T-helper 17 cell (primary cell): Measurements from ENCODE around the gene CCSER2. TPM values are rescaled to one million over a fixed set of nuclear protein-coding genes. Genes with fewer than 3 reads are reported as not detected.
"Not testable (repeated sequence)": the region's sequence is repeated elsewhere in the genome, so short reads cannot be mapped to it uniquely, and the experiment has no call there.

Source experiments
- ATAC-seq: fragments of 150-1000 bp; cut with Tn5 transposase; 2 replicates; pipeline ENCODE4 v1.10.0; 2021; ENCODE audit warnings: mild to moderate bottlenecking, moderate library complexity
- DNase-seq, 3 donors: peaks; one replicate each; pipeline versions ENCODE4 v3.0.0 to v3.0.0-alpha.2; 2020 to 2021
- H3K9me3 ChIP-seq: one replicate; pipeline ENCODE4 v1.7.0; 2013; ENCODE audit warnings: low read length, mild to moderate bottlenecking; ENCODE audit not compliant: control insufficient read depth, poor library complexity, severe bottlenecking
- H3K27ac Mint-ChIP-seq: one replicate; pipeline ENCODE4 v1.8.0; 2022; ENCODE audit warnings: mild to moderate bottlenecking, moderate library complexity, mixed read lengths
- H3K27me3 Mint-ChIP-seq: one replicate; pipeline ENCODE4 v1.8.0; 2022; ENCODE audit warnings: mixed read lengths
- H3K36me3 Mint-ChIP-seq: one replicate; pipeline ENCODE4 v1.8.0; 2022; ENCODE audit warnings: low read depth, mixed read lengths
- H3K4me1 Mint-ChIP-seq: one replicate; pipeline ENCODE4 v1.8.0; 2022; ENCODE audit warnings: mild to moderate bottlenecking, mixed read lengths
- H3K4me3 Mint-ChIP-seq: one replicate; pipeline ENCODE4 v1.8.0; 2022; ENCODE audit warnings: mild to moderate bottlenecking, moderate library complexity, mixed read lengths
- total RNA-seq, 4 donors: library from RNA in 2 of 4; stranded (reverse) in 2 of 4; gene quantifications; one replicate each; pipeline ENCODE4 v1.2.3 and lab custom pipeline; 2022 to 2026

The CCSER2 gene
- total RNA-seq, 2 donors from 2014 or later: 137 to 138 TPM

GRCh38 chr10:84511106-84511505 lies 182.7 kb downstream of the CCSER2 start:
- Mint-ChIP-seq H3K36me3 (peaks cover 15% of the 10 kb centered on the region), H3K4me1 (peaks cover 13% of the 10 kb centered on the region), H3K27ac (peak overlapping the region; percentile 84), H3K4me3 (no peak overlapping the region), H3K27me3 (no peaks in the 10 kb centered on the region)
- DNase-seq (no peak), ATAC-seq (no peak)
- no peaks in the 10 kb centered on the region for H3K9me3 ChIP-seq

- H3K36me3 Mint-ChIP-seq: peaks cover 15% of the 10 kb centered on the region
- H3K4me1 Mint-ChIP-seq: peaks cover 13% of the 10 kb centered on the region
- DNase-seq (no peak), ATAC-seq (no peak)
- H3K4me3 Mint-ChIP-seq: no peak overlapping the region
- no peaks in the 10 kb centered on the region for H3K9me3 ChIP-seq
- no peaks in the 10 kb centered on the region for H3K27me3 Mint-ChIP-seq
- H3K27ac Mint-ChIP-seq: peak overlapping the region; percentile 84
These were observed 183.4 kb downstream of the CCSER2 start for GRCh38 chr10:84511709-84512285.

GRCh38 chr10:84517554-84517953 lies 189.2 kb downstream of the CCSER2 start:
- H3K36me3 Mint-ChIP-seq: peaks cover 8% of the 10 kb centered on the region
- DNase-seq (no peak), ATAC-seq (no peak)
- no peaks in the 10 kb centered on the region for H3K9me3 ChIP-seq
- H3K27ac Mint-ChIP-seq: no peak overlapping the region
- H3K27me3 Mint-ChIP-seq: no peaks in the 10 kb centered on the region
- peaks cover 18% of the 10 kb centered on the region for H3K4me1 Mint-ChIP-seq
- no peak overlapping the region for H3K4me3 Mint-ChIP-seq

GRCh38 chr10:84519235-84519634 lies 190.8 kb downstream of the CCSER2 start:
- Mint-ChIP-seq H3K27me3 (no peaks in the 10 kb centered on the region), H3K4me3 (no peak overlapping the region), H3K27ac (no peak overlapping the region), H3K4me1 (peaks cover 15% of the 10 kb centered on the region), H3K36me3 (no peaks in the 10 kb centered on the region)
- DNase-seq (no peak), ATAC-seq (no peak)
- H3K9me3 ChIP-seq: no peaks in the 10 kb centered on the region

- H3K4me1 Mint-ChIP-seq: peaks cover 15% of the 10 kb centered on the region
- ATAC-seq: no peak
These were observed 192.6 kb downstream of the CCSER2 start for GRCh38 chr10:84521013-84521412.

GRCh38 chr10:84521468-84521867 lies 193.1 kb downstream of the CCSER2 start:
- H3K9me3 ChIP-seq: no peaks in the 10 kb centered on the region
- Mint-ChIP-seq H3K36me3 (no peaks in the 10 kb centered on the region), H3K27me3 (no peaks in the 10 kb centered on the region), H3K4me3 (no peak overlapping the region), H3K4me1 (peaks cover 15% of the 10 kb centered on the region), H3K27ac (peak overlapping the region; percentile 4)
- DNase-seq (no peak), ATAC-seq (no peak)

More at GRCh38 chr10:84521013-84521412, 192.6 kb downstream of the CCSER2 start:
- no peak overlapping the region for H3K4me3 Mint-ChIP-seq
- H3K9me3 ChIP-seq: no peaks in the 10 kb centered on the region
- no peak for DNase-seq
- no peak overlapping the region for H3K27ac Mint-ChIP-seq
- H3K27me3 Mint-ChIP-seq: no peaks in the 10 kb centered on the region
- H3K36me3 Mint-ChIP-seq: no peaks in the 10 kb centered on the region

- ATAC-seq (no peak), DNase-seq (no peak)
- H3K4me1 Mint-ChIP-seq: peaks cover 12% of the 10 kb centered on the region
- H3K36me3 Mint-ChIP-seq: no peaks in the 10 kb centered on the region
- no peaks in the 10 kb centered on the region for H3K9me3 ChIP-seq
- no peak overlapping the region for H3K27ac Mint-ChIP-seq
- H3K4me3 Mint-ChIP-seq: no peak overlapping the region
- H3K27me3 Mint-ChIP-seq: no peaks in the 10 kb centered on the region
These were observed 194.4 kb downstream of the CCSER2 start for GRCh38 chr10:84522612-84523462.

GRCh38 chr10:84523526-84523925 lies 195.1 kb downstream of the CCSER2 start:
- H3K4me1 Mint-ChIP-seq: peaks cover 12% of the 10 kb centered on the region
- no peaks in the 10 kb centered on the region for H3K9me3 ChIP-seq
- no peak overlapping the region for H3K27ac Mint-ChIP-seq
- ATAC-seq: no peak
- H3K36me3 Mint-ChIP-seq: no peaks in the 10 kb centered on the region
- no peak for DNase-seq
- H3K4me3 Mint-ChIP-seq: no peak overlapping the region
- no peaks in the 10 kb centered on the region for H3K27me3 Mint-ChIP-seq

GRCh38 chr10:84524435-84524834 lies 196.0 kb downstream of the CCSER2 start:
- no peak overlapping the region for H3K27ac Mint-ChIP-seq
- H3K36me3 Mint-ChIP-seq: no peaks in the 10 kb centered on the region
- H3K9me3 ChIP-seq: no peaks in the 10 kb centered on the region
- ATAC-seq: no peak
- peaks cover 12% of the 10 kb centered on the region for H3K4me1 Mint-ChIP-seq
- no peaks in the 10 kb centered on the region for H3K27me3 Mint-ChIP-seq
- no peak overlapping the region for H3K4me3 Mint-ChIP-seq
- DNase-seq: no peak

GRCh38 chr10:84525120-84525806 lies 196.9 kb downstream of the CCSER2 start:
- H3K27ac Mint-ChIP-seq: no peak overlapping the region
- H3K4me1 Mint-ChIP-seq: peaks cover 8% of the 10 kb centered on the region
- no peaks in the 10 kb centered on the region for H3K9me3 ChIP-seq
- H3K36me3 Mint-ChIP-seq: no peaks in the 10 kb centered on the region
- H3K4me3 Mint-ChIP-seq: no peak overlapping the region
- DNase-seq (no peak), ATAC-seq (no peak)
- H3K27me3 Mint-ChIP-seq: no peaks in the 10 kb centered on the region

GRCh38 chr10:84525807-84526182 lies 197.4 kb downstream of the CCSER2 start:
- not testable (repeated sequence) for H3K27ac Mint-ChIP-seq, H3K4me3 Mint-ChIP-seq, ATAC-seq, H3K4me1 Mint-ChIP-seq, DNase-seq, H3K9me3 ChIP-seq, H3K27me3 Mint-ChIP-seq, H3K36me3 Mint-ChIP-seq

- H3K4me1 Mint-ChIP-seq, H3K4me3 Mint-ChIP-seq, H3K27me3 Mint-ChIP-seq, H3K36me3 Mint-ChIP-seq, ATAC-seq, H3K9me3 ChIP-seq, H3K27ac Mint-ChIP-seq, DNase-seq: not testable (repeated sequence)
These were observed 199.0 kb downstream of the CCSER2 start for GRCh38 chr10:84527386-84527785.

GRCh38 chr10:84528526-84528925 lies 200.1 kb downstream of the CCSER2 start:
- H3K9me3 ChIP-seq, DNase-seq, H3K4me1 Mint-ChIP-seq, ATAC-seq, H3K36me3 Mint-ChIP-seq, H3K27me3 Mint-ChIP-seq, H3K27ac Mint-ChIP-seq, H3K4me3 Mint-ChIP-seq: not testable (repeated sequence)
